GM12891 (cell line): ENCODE measurements around the gene SRGAP1.
"Not testable (repeated sequence)": the region's sequence is repeated elsewhere in the genome, so short reads cannot be mapped to it uniquely, and the experiment has no call there.

Experiments
- DNase-seq: peaks from one replicate; pipeline ENCODE4 v3.0.0; 2011; ENCODE audit warnings: low spot score; ENCODE audit not compliant: insufficient read length
- FAIRE-seq: peaks from 2 replicates; lab custom pipeline; 2011; peaks lifted over from hg19 to GRCh38; lab: Jason Lieb, UNC
- PAX5 ChIP-seq: IDR thresholded peaks from 2 replicates; pipeline ENCODE4 v1.6.1; 2011; ENCODE audit warnings: low read length, moderate library complexity, mild to moderate bottlenecking; ENCODE audit not compliant: insufficient read depth, severe bottlenecking
- POLR2A ChIP-seq: IDR thresholded peaks from 2 replicates; pipeline ENCODE4 v1.6.1; 2011; ENCODE audit warnings: low read depth, low read length, control low read depth
- POLR2AphosphoS5 ChIP-seq: IDR thresholded peaks from 2 replicates; pipeline ENCODE4 v1.6.1; 2011; ENCODE audit warnings: low read depth, low read length, control low read depth
- POU2F2 ChIP-seq: IDR thresholded peaks from 2 replicates; pipeline ENCODE4 v1.6.1; 2011; ENCODE audit warnings: low read depth, mild to moderate bottlenecking, control low read depth, low read length, moderate library complexity
- SPI1 ChIP-seq: IDR thresholded peaks from 2 replicates; pipeline ENCODE4 v1.6.1; 2011; ENCODE audit warnings: low read depth, low read length, control low read depth
- TAF1 ChIP-seq: IDR thresholded peaks from 2 replicates; pipeline ENCODE4 v1.6.1; 2011; ENCODE audit warnings: low read depth, low read length, control low read depth

SRGAP1 gene

DNA sequence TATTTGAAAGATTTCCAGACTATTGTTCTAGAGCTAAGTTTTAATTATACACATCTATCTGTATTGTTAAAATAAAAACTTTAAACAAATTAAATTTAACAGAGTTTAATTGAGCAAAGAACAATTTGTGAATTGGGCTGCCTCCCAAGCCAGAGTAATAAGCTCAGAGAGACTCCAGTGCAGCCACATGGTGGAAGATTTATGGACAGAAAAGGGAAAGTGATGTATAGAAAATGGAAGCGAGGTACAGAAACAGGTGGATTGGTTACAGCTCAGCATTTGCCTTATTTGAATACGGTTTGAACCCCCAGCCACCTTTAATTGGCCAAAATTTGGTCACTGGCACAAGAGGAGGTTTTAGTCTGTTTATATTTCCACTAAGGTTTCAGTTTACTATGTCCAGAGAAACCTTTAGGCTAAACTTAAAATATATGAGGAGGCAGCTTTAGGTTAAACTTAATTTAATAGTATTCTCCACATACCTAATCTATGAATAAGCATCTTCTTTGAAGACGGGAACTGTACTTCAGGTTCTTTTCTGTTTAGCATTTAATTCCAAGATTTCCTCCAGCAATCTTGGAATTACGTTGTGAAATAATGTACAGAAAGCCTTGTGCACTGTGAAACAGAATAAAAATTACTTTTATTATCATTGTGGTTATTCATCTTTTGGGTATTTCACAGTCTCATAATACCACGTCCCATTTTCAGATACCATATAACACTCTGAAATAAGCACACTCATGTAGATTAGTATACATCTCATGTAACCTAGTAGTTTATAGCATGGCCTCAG, 19.4 kb downstream of the SRGAP1 start:
- TF ChIP-seq POLR2AphosphoS5 = no peak
- TF ChIP-seq TAF1 = no peak
- no peak for TF ChIP-seq POLR2A
- TF ChIP-seq POU2F2 = no peak
- TF ChIP-seq PAX5 = no peak
- no peak for TF ChIP-seq SPI1

DNA sequence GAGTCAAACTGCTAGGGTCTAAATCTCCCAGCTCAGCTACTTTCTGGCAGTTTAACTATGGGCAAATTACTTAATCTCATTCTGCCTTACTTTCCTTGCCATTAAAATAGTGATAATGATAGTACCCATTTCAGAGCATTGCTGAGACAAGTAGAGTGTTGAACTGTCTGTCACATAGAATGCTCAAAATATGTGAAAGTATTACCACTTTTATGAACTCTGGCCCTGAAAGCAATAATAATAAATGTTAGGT, 19.9 kb downstream of the SRGAP1 start:
- TF ChIP-seq SPI1 (no peak), PAX5 (no peak), TAF1 (no peak)
- no peak for DNase-seq
- no peak for FAIRE-seq

More for the DNA sequence above, 19.4 kb downstream of the SRGAP1 start:
- FAIRE-seq (no peak), DNase-seq (no peak)

GRCh38 chr12:63865448-63865847, 20.9 kb downstream of the SRGAP1 start:
- FAIRE-seq = no peak
- no peak for DNase-seq
- TF ChIP-seq PAX5 (no peak), SPI1 (no peak), POLR2A (no peak), POLR2AphosphoS5 (no peak)

- TF ChIP-seq SPI1 (no peak), POLR2A (no peak), POU2F2 (no peak), PAX5 (no peak), POLR2AphosphoS5 (no peak), TAF1 (no peak)
Measured at GRCh38 chr12:63867053-63867452, 22.6 kb downstream of the SRGAP1 start.

GRCh38 chr12:63869656-63870055, 25.2 kb downstream of the SRGAP1 start:
- no peak for TF ChIP-seq POU2F2
- no peak for TF ChIP-seq SPI1
- DNase-seq (no peak), FAIRE-seq (no peak)

More at GRCh38 chr12:63867053-63867452, 22.6 kb downstream of the SRGAP1 start:
- FAIRE-seq (no peak), DNase-seq (no peak)

DNA sequence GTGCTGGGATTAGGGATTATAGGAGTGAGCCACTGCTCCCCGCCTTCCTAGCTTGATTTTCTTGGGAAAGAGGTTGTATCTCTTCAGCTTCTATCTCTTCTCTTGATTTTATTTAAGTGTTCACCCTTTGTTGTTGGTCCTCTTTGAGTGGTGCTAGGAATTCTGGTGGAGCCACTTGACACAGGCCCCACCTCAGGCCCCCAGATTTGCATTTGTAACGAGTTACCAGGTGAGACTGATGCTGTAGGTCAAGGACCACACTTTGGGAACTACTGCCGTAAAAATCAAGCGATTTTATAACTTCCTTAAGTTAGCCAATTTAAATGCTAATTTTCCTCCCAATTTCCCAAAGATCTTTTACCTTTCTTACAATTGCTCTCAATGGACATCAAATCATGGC, 26.3 kb downstream of the SRGAP1 start:
- TF ChIP-seq POLR2A = no peak
- TF ChIP-seq SPI1 = no peak
- no peak for TF ChIP-seq POLR2AphosphoS5
- no peak for TF ChIP-seq TAF1
- no peak for TF ChIP-seq POU2F2
- TF ChIP-seq PAX5 = no peak
- FAIRE-seq (no peak), DNase-seq (no peak)

GRCh38 chr12:63874897-63875480, 30.5 kb downstream of the SRGAP1 start:
- no peak for FAIRE-seq
- no peak for DNase-seq
- no peak for TF ChIP-seq PAX5
- no peak for TF ChIP-seq POLR2AphosphoS5
- TF ChIP-seq POLR2A = no peak
- TF ChIP-seq SPI1 = no peak
- no peak for TF ChIP-seq TAF1
- TF ChIP-seq POU2F2 = no peak

- no peak for TF ChIP-seq POLR2AphosphoS5
- TF ChIP-seq TAF1 = no peak
- no peak for FAIRE-seq
Measured at GRCh38 chr12:63875703-63876102, 31.2 kb downstream of the SRGAP1 start.

GRCh38 chr12:63876980-63877379, 32.5 kb downstream of the SRGAP1 start:
- FAIRE-seq (no peak), DNase-seq (no peak)
- TF ChIP-seq POU2F2 (no peak), TAF1 (no peak), PAX5 (no peak), POLR2A (no peak), POLR2AphosphoS5 (no peak), SPI1 (no peak)

More at GRCh38 chr12:63875703-63876102, 31.2 kb downstream of the SRGAP1 start:
- no peak for DNase-seq

DNA sequence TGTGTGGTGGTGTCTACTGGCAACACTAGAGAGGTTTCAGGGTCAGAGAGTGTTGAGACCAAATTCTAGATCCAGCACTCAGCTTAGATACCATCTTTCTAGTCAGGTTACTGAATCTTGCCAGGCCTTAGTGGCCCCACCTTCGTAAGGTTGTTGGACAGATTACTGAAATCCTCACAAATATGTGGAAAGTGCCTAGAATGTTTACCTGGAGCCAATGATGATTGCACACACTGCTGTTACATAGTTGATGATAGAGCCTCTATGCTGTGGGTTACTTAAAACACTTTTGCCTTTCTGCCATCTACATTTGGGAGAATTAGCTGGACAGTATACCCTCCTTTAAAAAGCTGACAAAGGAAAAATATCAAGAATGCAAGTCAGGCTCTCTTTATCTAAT, 33.2 kb downstream of the SRGAP1 start:
- TF ChIP-seq POLR2AphosphoS5 (no peak), TAF1 (no peak), PAX5 (no peak), POU2F2 (no peak), POLR2A (no peak), SPI1 (no peak)
- FAIRE-seq = no peak
- no peak for DNase-seq

GRCh38 chr12:63880235-63880634, 35.7 kb downstream of the SRGAP1 start:
- FAIRE-seq, DNase-seq: not testable (repeated sequence)
